Panc1 (cell line): ENCODE results near the gene PPT2.

Source experiments
- CTCF ChIP-seq: fragments of 450-650 bp; IDR thresholded peaks from 2 replicates; pipeline ENCODE4 v1.5.1; 2017; ENCODE audit warnings: mild to moderate bottlenecking
- REST ChIP-seq, 2 experiments: IDR thresholded peaks; 2 replicates each; pipeline ENCODE4 v1.6.1; 2011 to 2012; ENCODE audit warnings: low read depth in 2 of 2, control low read depth in 1 of 2, low read length in 1 of 2, mild to moderate bottlenecking in 1 of 2, moderate library complexity in 1 of 2; ENCODE audit not compliant: insufficient read depth in 1 of 2

GRCh38 chr6:32190911-32191677 lies 37.2 kb downstream of the PPT2 start:
- TF ChIP-seq CTCF (no peak), REST (IDR thresholded peaks at IDR 0.05; ENCODE audit: insufficient read depth in 1 of 2, low read depth in 2 of 2, low read length in 1 of 2) (no peak)
